ENCODE results near the gene GP2.
A peak's percentile ranks its signal among the peaks of the same experiment; 100 is the strongest.

The GP2 gene

DNA sequence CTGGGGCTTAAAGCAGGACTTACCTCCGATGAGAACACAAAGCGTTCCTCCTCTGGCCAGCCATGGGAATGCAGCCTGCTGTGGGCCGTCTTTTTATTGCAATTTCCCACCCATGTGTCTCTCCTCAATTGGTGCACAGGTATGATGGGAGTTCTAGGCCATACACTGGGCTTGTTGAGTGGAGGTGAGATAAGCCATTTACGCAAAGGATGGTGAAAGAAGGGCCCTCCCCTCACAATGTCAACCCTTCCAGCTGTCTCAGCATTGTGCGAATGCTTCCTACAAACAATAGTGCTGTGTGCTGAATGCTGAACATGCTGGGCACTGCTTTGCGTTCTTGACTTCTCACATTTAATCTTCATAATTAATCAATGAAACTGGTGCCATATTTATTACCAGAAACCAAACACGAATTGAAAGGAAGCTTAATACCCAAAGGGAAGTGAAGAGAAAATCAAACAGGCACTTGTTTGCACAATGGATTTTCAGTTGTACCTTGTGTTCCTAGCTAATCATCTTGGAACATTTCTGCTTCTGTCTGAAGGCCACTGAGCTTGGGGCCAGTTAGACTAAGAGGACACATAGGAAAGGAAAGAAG is at the start of gene GP2:
GP2 (minus strand) TSS at position 70 of the 598 bp plus-strand sequence. CDS start 1,082 bp downstream, outside the sequence.
- no peak for DNase-seq

DNA sequence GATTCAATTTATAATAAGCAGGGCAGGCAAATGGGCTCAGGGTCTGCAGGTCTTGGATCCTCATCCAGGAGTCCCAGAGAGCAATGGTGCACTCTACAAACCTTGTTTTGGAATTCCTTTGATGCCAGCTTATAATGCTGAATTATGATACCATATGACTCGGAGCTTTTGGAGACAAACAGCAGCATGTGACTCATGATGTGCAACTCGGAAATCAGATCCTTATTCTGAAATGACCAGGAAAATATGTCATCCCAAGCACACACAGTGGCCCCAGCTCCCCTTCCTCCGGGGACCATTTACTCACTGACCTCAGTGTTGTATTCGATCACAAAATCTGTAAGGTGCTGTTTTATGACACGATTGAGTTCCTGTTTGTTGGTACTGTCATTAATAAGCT is 45.4 kb upstream of the GP2 start:
- no peak for DNase-seq

DNA sequence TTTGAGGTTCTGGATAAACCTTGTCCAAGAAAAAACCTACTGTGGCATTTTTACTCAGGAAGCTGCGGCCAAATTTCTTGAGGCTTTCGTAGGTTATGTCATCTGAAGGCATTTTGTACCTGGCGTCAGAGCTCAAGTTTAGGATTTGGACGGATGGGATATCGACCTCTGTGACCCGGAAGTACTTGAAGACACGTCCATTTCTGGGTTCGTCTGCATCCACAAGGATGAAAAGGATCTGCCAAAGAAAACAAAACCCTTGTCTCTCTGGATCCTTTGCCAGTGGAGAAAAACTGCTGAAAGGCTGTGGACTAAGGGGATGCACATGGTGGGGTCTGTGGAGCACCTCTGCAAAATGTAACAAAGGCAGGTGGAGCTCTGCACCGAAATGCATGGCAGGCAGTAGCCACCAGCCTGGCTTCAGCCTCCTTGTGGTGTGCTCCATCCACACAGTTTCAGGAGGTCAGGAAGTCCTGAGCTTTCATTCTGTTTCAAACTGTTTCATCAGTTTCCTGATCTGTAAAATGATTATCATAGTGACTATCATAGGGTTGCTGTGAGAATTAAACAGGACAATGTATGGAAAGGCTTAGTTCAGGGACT is 42.2 kb upstream of the GP2 start:
- no peak for DNase-seq

DNA sequence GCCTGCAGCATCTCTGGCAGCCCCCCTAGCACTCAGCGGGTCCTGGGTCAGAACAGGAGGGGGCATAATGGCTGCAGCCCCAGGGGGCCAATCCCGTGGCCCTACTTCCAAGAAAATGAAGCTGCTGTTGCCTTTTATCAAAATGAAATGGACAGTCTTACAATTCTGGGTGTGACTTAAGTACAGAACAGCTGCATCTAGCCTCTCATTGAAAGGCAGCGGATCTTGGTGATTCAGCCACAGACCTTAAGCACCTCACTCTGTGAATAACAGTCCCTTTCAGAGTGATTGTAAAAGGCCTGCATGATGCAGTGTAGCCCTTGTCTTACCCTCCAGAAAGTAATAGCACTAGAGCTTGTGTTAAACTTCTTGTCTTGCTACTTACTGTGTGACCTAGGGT is 36.7 kb upstream of the GP2 start:
- no peak for DNase-seq

DNA sequence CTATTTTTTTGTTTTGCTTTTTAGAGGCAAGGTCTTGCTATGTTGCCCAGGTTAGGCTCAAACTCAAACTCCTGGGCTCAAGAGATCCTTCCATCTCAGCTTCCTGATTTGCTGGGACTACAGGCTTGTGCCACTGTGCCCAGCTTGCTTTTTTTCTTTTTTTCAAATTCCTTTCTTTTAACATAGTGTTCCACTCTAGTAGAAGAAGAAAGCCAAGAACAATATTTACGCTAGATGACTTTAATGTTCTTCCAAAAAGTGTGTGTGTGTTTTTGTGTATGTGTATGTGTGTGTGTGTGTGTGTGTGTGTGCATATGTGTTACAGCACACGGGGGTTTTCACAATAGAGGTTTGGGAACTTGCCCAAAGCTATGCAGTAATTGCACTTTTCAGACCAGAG is 35.9 kb upstream of the GP2 start:
- no peak for DNase-seq

DNA sequence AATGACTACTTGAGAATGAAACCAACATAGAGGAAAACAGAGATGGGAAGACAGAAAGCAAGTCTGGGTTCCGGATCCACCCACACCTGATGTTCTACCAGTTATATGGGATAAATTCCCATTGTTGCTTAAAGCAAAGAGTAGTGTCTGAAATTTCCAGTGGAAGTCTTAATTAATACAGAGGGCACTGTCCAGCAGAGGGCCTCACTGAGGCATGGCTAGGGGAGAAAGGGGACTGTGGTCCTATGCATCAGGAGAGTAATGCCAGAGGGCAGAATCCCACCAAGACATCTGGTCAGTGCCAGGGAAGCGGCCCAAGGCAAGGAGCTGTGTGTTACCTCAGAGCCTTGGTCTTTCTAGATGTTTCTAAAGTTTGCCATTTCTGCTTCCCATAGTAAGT is 32.7 kb upstream of the GP2 start:
- DNase-seq, result peak; percentile 21

DNA sequence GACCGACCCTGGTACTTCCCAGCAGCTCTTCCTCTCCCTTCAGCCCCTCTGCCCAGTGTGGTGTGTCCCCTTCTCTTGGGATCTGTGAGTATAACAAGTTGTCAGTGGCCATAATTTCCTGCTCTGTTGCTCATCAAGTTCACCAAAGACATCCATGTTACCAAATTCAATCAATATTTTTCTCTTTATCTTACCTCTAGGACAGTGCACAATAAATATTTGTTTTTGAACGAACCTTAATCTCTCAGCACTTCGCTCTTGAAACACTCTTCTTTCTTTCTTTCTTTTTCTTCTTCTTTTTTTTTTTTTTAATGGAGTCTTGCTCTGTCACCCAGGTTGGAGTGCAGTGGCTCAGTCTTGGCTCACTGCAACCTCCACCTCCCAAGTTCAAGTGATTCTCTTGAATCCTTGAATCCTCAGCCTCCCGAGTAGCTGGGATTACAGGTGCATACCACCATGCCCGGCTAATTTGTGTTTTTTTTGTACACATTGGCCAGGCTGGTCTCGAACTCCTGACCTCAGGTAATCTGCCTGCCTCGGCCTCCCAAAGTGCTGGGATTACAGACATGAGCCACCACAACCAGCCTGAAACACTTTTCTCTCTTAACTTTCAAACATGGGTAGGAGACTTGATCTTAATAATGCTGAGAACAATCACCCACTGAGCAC is 27.9 kb upstream of the GP2 start:
- no peak for DNase-seq

DNA sequence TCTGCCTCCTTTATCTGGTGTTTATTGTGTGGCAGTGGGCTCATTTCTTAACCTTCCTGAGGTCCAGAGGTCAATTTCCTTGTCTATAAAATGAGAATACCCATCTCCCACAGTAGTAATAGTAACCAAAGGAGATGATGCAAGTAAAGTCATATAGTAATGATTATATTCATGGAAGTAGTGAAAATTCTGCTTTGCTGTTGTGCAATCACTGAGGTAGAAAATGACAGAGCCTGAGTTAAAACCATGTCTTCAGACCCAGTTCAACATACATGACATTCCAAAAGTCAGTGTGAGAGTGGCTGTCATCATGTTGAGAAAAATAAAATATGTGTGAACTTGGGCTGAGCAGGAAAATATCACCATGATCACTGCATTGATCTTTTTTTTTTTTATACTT is 26.1 kb upstream of the GP2 start:
- DNase-seq, result no peak

DNA sequence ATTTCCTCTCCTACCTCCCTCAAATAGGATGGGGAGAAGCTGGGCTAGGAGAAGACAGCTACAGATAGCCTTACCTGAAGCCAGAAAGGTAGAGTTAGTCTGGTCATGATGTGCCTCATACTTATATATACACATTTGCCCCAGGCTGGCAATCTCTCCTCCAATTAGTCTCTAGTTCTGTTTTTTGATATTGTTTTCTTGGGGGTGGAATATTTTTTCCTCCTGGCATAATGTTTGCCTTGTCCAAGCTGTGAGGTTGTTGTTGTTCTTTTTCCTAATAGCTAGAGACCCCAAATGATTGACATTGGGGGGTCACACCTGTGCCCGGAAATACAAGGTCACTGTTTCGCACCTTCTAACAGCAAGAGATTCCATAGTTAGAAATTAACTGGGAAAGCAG is 25.3 kb upstream of the GP2 start, which contains the start of gene UMOD:
UMOD (minus strand) TSS at position 101 of the 400 bp plus-strand sequence. CDS start 1,978 bp downstream, outside the sequence.
- no peak for DNase-seq

DNA sequence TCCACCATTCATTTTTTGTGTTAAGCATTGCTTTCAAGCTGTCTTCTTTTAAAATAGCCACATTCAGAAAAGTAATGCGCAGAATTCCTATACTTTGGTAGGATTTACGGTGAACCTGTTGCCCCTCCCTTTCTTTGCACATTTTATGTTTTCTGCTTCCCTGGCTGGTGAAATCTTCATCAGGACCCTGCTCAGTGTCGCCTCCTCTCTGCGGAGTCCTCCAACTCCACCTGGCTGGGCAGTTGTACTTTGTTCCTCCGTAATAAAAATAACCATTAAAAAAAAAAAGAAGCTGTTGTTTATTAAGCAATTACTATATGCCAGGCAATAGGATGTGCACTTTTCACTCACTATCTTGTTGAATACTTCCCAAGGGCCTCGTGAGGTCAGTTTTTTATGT is 22.3 kb upstream of the GP2 start:
- no peak for DNase-seq

DNA sequence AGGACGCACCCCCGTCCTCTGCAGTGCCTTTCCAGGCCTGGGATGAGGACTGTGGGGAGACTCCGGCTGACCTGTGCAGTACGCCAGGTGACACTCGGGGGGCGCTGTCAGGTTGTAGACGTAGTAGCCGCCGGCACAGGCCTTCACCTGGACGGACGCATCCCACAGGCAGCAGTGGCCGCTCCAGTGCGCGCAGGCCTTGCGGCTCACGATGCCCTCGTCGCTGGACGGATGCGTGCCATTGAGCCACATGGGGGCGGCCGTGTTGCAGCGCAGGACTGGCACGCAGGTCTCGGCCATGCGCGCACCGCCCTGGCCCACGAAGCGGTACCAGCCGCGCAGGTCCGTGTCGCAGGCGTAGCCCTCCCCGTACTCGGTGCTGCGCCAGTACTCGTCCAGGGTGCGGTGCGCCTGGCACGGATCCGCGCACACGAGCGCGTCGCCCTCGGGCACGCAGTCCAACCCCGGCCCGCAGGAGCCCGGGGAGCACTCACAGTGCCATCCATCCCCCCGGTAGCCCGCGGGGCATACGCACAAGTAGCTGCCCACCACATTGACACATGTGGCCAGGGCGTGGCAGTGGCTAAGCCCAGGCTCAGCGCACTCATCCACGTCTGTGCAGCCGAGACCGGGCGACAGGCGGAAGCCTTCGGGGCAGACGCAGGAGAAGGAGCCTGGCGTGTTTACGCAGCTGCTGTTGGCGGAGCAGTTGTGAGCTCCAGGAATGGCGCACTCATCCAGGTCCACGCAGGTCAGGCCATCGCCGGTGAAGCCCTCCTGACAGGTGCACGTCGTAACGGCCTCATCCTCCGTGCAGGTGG is 21.3 kb upstream of the GP2 start:
- DNase-seq, result peak; percentile 2

DNA sequence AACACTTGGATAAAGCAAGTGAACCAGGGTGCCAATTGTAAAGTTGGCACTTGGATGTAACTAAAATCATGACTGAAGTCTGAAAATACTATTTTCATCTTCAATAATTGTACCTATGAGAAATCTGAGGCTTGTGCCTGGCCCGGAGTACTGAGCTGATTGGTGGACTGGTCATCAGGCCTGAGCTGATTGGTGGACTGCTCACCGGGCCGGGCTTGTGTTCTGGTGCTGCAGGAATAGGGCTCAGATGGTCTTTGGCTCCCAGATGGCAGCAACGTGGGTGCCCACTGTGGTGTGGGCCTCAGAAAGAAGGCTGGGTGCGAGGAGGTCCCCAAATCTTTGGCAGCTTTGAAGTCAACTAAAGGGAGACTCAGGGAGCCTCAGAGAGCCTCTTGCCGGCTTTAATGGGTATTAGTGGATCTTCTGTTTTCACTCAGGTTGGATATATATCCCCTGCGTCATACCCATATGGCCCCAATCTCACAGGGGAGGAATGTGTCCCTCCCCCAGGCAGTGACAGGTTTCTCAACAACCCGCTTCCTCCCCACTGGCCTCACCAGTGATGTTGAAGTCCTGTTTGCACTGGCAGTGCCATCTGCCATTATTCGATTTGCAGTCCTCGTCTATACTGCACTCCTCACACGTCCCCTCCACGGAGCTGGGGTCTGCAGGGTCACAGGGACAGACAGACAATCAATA is 20.5 kb upstream of the GP2 start:
- DNase-seq, result no peak

DNA sequence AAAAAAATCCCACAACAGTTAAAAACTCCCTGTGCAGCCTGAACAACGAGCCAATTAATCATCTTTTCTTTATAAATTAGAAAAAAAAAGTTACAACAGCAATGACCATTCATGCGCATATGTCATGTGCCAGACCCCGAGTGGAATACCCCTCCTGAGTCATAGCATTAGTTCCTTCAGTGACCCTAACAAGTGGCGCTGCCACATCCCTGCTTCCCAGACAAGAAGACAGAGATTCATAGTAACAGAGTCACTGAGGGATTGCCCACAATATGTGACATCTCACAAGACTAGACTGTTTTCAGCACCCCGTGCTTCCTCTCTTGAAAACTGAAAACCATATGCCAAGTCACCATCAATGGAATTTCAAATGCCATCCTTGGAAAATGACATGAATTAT is 17.3 kb upstream of the GP2 start:
- no peak for DNase-seq

DNA sequence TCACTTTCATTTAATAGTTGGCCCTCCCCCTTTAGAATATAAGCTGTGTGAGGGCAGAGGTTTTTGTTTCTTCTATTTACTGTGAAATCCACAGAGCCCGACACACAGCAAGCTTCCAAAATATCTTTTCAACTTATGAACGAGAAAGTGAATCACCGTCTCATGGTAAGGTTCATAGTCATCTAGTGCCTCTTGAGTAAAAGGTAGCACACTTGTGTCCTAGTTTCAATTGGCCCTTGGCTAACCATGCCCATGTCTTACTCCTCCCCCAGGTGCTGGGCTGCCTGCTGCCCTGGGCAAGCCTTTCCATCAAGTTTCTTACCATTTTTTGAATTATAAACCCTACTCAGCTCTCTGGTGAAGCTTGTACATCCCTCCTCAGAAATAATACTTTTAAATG is 12.4 kb upstream of the GP2 start:
- no peak for DNase-seq

DNA sequence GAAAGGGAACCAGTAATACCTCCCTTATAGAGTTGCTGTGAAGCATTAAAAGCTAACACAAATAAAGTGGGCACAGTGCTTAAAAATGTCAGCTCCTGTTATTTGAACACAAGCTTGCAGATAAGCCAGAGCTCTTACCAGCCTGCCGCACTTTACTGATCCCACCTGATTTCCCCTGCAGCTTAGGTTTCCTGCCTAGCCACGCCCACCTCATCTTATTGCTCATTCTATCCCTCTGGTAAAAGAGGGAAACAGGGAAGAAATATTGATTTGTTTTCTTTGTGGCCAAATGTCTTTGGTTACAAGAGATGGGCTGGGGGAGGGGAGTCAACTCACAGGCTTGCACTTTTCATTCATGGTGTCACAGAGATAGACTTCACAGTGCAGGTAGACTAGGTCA is 9.6 kb upstream of the GP2 start:
- DNase-seq, result no peak

DNA sequence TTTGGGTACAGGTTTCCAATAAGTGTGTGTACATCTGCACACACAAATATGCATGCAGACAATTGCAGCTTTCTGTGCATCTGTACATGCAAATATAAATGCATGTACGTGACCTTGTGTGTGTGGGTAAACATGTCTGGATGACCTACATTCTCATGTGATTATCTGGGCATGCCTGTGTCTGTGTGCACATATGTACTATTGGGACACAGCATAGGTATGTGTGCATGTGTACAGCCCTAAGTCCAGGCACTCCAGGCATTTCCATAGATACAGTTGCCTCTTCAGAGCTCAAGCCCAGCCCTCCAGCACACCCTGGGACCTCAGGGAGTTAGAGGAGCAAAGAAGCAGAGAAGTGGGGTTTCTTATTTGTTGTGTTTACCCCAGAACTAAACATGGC is 7.1 kb upstream of the GP2 start:
- no peak for DNase-seq

DNA sequence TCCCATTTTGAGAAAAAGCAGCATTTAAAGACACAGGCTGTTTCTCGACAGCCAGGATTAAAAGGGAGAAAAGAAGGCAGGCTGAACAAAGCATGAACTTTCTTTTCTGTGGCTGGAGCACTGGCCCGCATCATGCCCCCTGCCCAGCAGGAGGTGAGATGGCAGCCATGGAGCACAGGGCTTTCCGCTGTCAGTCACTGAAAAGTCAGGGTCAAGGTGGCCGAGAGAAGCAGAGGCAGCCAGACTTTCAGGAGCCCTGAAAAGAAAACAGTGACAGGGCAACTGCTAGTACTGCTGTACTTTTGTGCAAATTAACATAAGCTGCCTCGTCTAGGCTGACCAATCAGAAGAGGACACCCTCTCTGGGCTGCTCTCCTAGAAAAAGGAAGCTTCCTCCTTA is 5.8 kb upstream of the GP2 start:
- DNase-seq, result no peak

DNA sequence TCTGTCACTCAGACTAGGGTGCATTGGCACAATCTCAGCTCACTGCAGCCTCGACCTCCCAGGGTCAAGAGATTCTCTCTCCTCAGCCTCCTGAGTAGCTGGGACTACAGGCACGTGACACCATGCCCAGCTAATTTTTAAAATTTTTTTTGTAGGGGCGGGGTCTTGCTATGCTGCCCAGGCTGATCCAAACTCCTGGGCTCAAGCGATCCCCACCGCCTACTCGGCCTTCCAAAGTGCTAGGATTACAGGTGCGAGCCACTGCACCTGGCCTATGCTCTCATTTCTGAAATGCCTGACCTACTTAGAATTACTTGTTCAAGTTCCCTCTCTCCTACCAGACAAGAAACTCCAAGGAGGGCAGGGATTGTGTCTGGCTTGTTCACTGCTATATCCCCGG is 5.1 kb upstream of the GP2 start:
- DNase-seq, result no peak

DNA sequence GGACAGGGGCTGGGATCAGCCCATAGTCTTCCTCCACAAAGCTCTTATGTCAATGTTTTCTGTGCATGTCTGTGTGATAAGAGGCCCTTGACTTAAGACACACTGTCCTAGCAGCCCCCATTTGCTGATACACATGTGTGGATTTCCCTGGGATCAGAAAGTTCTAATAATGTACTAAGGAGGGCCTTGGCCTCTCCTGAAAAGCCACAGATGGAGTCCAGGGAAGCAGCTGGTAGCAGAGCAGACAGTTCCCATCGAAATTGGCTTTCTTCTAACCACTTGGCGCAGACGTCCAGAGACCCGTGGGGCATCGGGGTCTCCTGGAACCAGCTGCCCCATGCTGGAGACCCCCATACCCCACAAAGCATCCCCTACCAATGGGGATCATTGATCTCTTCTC is 4.3 kb upstream of the GP2 start:
- no peak for DNase-seq

DNA sequence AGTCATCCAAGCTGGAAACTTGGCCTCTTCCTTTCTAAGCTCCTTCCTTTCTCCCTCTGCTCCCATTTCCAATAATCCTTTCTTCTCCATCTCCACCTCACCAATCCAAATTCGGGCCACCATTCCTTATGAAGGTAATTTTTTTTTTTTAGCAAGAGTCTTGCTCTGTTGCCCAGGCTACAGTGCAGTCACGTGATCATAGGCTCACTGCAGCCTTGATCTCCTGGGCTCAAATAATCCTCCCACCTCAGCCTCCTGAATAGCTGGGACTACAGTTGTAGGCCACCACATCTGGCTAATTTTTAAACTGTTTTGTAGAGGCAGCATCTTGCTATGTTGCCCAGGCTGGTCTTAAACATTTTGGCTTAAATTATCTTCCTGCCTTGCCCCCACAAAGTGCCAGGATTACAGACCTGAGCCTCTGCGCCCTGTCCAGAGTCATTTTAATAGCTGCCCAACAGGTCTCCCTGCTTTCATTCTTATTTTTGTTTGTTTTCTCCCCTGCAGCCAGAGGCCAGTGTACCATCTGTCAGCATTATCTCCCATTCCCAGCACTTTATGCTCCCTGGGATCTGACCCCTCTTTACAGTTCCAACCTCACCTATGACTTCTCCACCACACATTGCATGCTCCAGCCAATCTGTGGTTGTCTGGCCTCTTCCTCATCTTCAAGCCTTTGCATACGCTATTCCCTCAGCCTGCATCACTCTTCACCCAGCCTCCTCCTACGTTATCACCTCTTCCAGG is 2.3 kb upstream of the GP2 start:
- no peak for DNase-seq

DNA sequence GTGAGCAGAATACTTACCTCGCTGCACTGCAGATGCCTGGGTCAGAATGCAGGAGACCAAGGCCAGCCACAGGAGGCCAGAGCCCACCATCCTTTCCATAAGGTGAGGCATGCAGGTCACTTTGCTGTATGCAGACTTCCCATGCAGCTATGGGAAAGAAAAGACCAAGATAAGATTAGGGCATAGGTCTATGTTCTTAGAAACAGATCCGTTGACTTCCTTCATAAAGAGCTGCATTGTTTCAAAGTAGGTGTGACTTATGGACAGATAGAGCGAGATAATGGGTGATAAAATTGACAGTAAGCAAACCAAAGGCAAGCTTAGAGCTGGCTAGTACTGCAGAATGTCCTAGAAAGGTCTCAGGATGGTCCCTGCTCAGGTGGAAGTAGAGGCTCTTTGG is 992 bp downstream of the GP2 start:
- DNase-seq, result no peak

DNA sequence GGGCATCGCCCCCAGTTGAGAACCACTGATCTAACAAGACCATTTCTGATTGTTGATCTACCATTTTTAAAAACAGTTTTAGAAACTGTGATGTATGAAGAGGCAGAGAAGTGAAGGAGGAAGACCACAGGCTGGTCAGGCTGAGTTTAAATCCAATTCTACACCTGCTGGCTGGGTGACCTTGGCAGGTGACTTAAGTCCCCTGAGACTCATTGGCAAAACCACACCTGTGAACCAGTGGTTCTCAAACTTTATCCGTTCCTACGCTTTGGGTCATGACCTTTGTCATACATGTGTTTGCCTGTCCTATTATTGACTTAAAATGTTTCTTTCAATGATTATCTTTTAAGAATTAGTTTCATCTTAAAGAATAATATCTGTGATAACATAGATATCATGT is 2.3 kb downstream of the GP2 start:
- no peak for DNase-seq

Data from hematopoietic multipotent progenitor cell treated with erythropoietin and hydrocortisone succinate and interleukin-3 and kit ligand, for 6 days (in vitro differentiated cells).